B cell (primary cell): ENCODE measurements around the gene PLEKHA7. TPM values are rescaled to one million over a fixed set of nuclear protein-coding genes. Genes with fewer than 3 reads are reported as not detected.

Experiments used
- ATAC-seq: fragments of 200-7000 bp; cut with Tn5 transposase; one replicate; pipeline ENCODE4 v1.10.0; 2021; ENCODE audit warnings: low read depth, mild to moderate bottlenecking, moderate number of reproducible peaks, moderate library complexity
- CTCF ChIA-PET: fragments of 350-600 bp; sonication (Branson Sonifier 250); formaldehyde crosslinking; loops from one replicate; lab custom pipeline; 2021; ENCODE audit warnings: antibody characterized with exemption, inconsistent platforms; lab: Charles Lee
- POLR2A ChIA-PET: fragments of 350-600 bp; sonication (Branson Sonifier 250); formaldehyde crosslinking; loops from one replicate; lab custom pipeline; 2021; ENCODE audit warnings: antibody characterized with exemption; lab: Charles Lee
- DNase-seq: peaks from one replicate; pipeline ENCODE4 v3.0.0; 2013
- H2AFZ ChIP-seq: 2 replicates; pipeline ENCODE4 v1.6.1; 2012; ENCODE audit warnings: mild to moderate bottlenecking, low read depth, low read length; ENCODE audit not compliant: insufficient read depth, poor library complexity, severe bottlenecking
- H3K27ac ChIP-seq, 2 donors: 1 replicate in 1 of 2; 2 replicates in 1 of 2; pipeline ENCODE4 v1.5.1; 2012 to 2013; ENCODE audit warnings: low read length in 2 of 2, mild to moderate bottlenecking in 2 of 2, moderate library complexity in 1 of 2
- H3K27me3 ChIP-seq, 4 experiments: fragments of 200-600 bp in 1 of 4; sonication (generic) in 1 of 4; replicated peaks in 1 of 4; 1 replicate in 2 of 4; 2 replicates in 2 of 4; pipeline versions ENCODE4 v1.6.1 to v1.7.0; 2013 to 2016; ENCODE audit warnings: low read length in 3 of 4, mild to moderate bottlenecking in 2 of 4, mixed read lengths in 1 of 4, moderate library complexity in 1 of 4; ENCODE audit not compliant: insufficient read depth in 4 of 4, control insufficient read depth in 3 of 4; ENCODE audit errors: control extremely low read depth in 1 of 4
- H3K36me3 ChIP-seq, 2 experiments: replicated peaks in 1 of 2; 1 replicate in 1 of 2; 2 replicates in 1 of 2; pipeline versions ENCODE4 v1.6.1 to v1.7.1; 2013; ENCODE audit warnings: low read length in 1 of 2; ENCODE audit not compliant: insufficient read depth in 2 of 2, control insufficient read depth in 1 of 2; ENCODE audit errors: control extremely low read depth in 1 of 2, extremely low read depth in 1 of 2
- H3K4me1 ChIP-seq, 2 donors: fragments of 200-600 bp in 1 of 2; sonication (generic) in 1 of 2; 1 replicate in 1 of 2; 2 replicates in 1 of 2; pipeline versions ENCODE4 v1.5.1 to v1.6.1; 2013 to 2017; ENCODE audit warnings: low read length in 2 of 2; ENCODE audit not compliant: control insufficient read depth in 2 of 2, insufficient read depth in 2 of 2
- H3K4me2 ChIP-seq: replicated peaks from 2 replicates; pipeline ENCODE3; 2012; ENCODE audit warnings: mild to moderate bottlenecking, low read depth, low read length; ENCODE audit not compliant: poor library complexity, severe bottlenecking
- H3K4me3 ChIP-seq, 5 experiments: fragments of 200-600 bp in 1 of 5; sonication (generic) in 1 of 5; 1 replicate in 3 of 5; 2 replicates in 2 of 5; pipeline versions ENCODE4 v1.5.1 to v1.7.0; 2011 to 2016; ENCODE audit warnings: low read length in 4 of 5, mild to moderate bottlenecking in 4 of 5, low read depth in 2 of 5, control low read depth in 1 of 5, moderate library complexity in 1 of 5; ENCODE audit not compliant: insufficient read depth in 1 of 5; ENCODE audit errors: control extremely low read depth in 1 of 5, extremely low read depth in 1 of 5
- H3K79me2 ChIP-seq: fragments of 200-600 bp; sonication (generic); one replicate; pipeline ENCODE4 v1.6.0; 2016; ENCODE audit warnings: low read length; ENCODE audit not compliant: control insufficient read depth, insufficient read depth
- H3K9ac ChIP-seq: fragments of 200-600 bp; sonication (generic); 2 replicates; pipeline ENCODE4 v1.6.1; 2017; ENCODE audit warnings: mild to moderate bottlenecking, low read length, moderate library complexity
- H3K9me3 ChIP-seq, 3 donors: one replicate each; pipeline versions ENCODE4 v1.6.1 to v1.7.1; 2013; ENCODE audit warnings: low read length in 2 of 3; ENCODE audit not compliant: control insufficient read depth in 2 of 3, insufficient read depth in 1 of 3; ENCODE audit errors: control extremely low read depth in 1 of 3
- H4K20me1 ChIP-seq: 2 replicates; pipeline ENCODE4 v1.6.0; 2012; ENCODE audit warnings: mild to moderate bottlenecking, low read length; ENCODE audit not compliant: insufficient read depth, control insufficient read depth, poor library complexity, severe bottlenecking
- H3K27ac Mint-ChIP-seq: one replicate; pipeline ENCODE4 v1.8.0; 2021; ENCODE audit warnings: mixed read lengths
- H3K27me3 Mint-ChIP-seq: one replicate; pipeline ENCODE4 v1.8.0; 2021; ENCODE audit warnings: mixed read lengths
- H3K4me1 Mint-ChIP-seq: one replicate; pipeline ENCODE4 v1.8.0; 2021; ENCODE audit warnings: mixed read lengths
- H3K4me3 Mint-ChIP-seq: one replicate; pipeline ENCODE4 v1.8.0; 2021; ENCODE audit warnings: mixed read lengths
- H3K9me3 Mint-ChIP-seq: one replicate; pipeline ENCODE4 v1.8.0; 2022; ENCODE audit warnings: mixed read lengths; ENCODE audit not compliant: insufficient read depth
- CTCF ChIP-seq: fragments of 200-600 bp; IDR thresholded peaks from one replicate; pipeline ENCODE4 v1.8.0; 2022; ENCODE audit warnings: antibody characterized with exemption, mild to moderate bottlenecking
- EZH2 ChIP-seq: IDR thresholded peaks from 2 replicates; pipeline ENCODE4 v1.6.1; 2012; ENCODE audit warnings: borderline replicate concordance, low read depth, mild to moderate bottlenecking, moderate library complexity, low read length; ENCODE audit not compliant: insufficient read depth, poor library complexity, severe bottlenecking
- WGBS: methylation state at CpG from one replicate; pipeline ENCODE4 v1.1.5; 2013; ENCODE audit warnings: missing lambda C conversion rate; ENCODE audit not compliant: insufficient coverage; 5-methylcytosine and 5-hydroxymethylcytosine counted together
- intact Hi-C: fragments of 100-400 bp; cut with micrococcal nuclease; formaldehyde crosslinking; loops from one replicate; pipeline ENCODE4 v1.10.0; 2022
- polyA plus RNA-seq: library from polyadenylated mRNA; depleted of rRNA; stranded (reverse); fragments of >200 nt; gene quantifications from 2 replicates; pipeline ENCODE4 v1.2.3, GENCODE V29; 2012
- total RNA-seq, 2 donors: library from RNA; stranded (reverse); fragments of 120-200 nt in 1 of 2; gene quantifications; 1 replicate in 1 of 2; 2 replicates in 1 of 2; pipeline versions ENCODE4 v1.2.3 to v1.2.4, GENCODE V29; 2013 to 2022

PLEKHA7 gene
- total and polyA plus RNA-seq, 2 donors (not counting 1 experiment from before 2014, with no cell fraction given) = 1.7 to 8.2 TPM

GRCh38 chr11:16774936-16775613, 239.1 kb downstream of the PLEKHA7 start:
- TF ChIP-seq CTCF (no peak), EZH2 (no peak)
- Mint-ChIP-seq H3K9me3 (no peaks in the 10 kb centered on the region), H3K4me1 (no peaks in the 10 kb centered on the region), H3K4me3 (no peak overlapping the region), H3K27me3 (peaks cover 2% of the 10 kb centered on the region), H3K27ac (no peak overlapping the region)
- H3K4me3 ChIP-seq = no peak overlapping the region
- POLR2A ChIA-PET = no interaction called here
- H3K4me1 ChIP-seq = no peaks in the 10 kb centered on the region
- DNase-seq (no peak), ATAC-seq (no peak)
- intact Hi-C loops = no loop called here
- no peaks in the 10 kb centered on the region for H3K9me3 ChIP-seq
- no peak overlapping the region for H3K9ac ChIP-seq
- no peak overlapping the region for H2AFZ ChIP-seq
- H3K27ac ChIP-seq = no peak overlapping the region
- H4K20me1 ChIP-seq = no peaks in the 10 kb centered on the region
- CTCF ChIA-PET = interaction anchor here (1.4 to 1.8 kb wide), 2 partner anchors 9 to 13 kb away, joined by 4 read pairs; no protein-coding TSS in a partner anchor
- no peaks in the 10 kb centered on the region for H3K79me2 ChIP-seq
- H3K27me3 ChIP-seq = no peaks in the 10 kb centered on the region
- 100% methylated on average over 6 of the region's 11 CpGs for WGBS
- H3K36me3 ChIP-seq = no peaks in the 10 kb centered on the region
- no peak overlapping the region for H3K4me2 ChIP-seq
